Mucosa of descending colon (tissue), 3 donors: ENCODE data around the gene LRP1. TPM values are rescaled to one million over a fixed set of nuclear protein-coding genes. Genes with fewer than 3 reads are reported as not detected.
A peak's percentile ranks its signal among the peaks of the same experiment; 100 is the strongest.

ENCODE experiments used
- ATAC-seq: fragments of 200-7000 bp; cut with Tn5 transposase; one replicate; pipeline ENCODE4 v1.9.1; 2020; ENCODE audit warnings: mild to moderate bottlenecking, moderate library complexity
- DNase-seq, 3 donors: peaks; one replicate each; pipeline ENCODE4 v3.0.0-alpha.2; 2020
- H3K36me3 ChIP-seq: fragments of 200-600 bp; one replicate; pipeline ENCODE4 v1.8.0; 2021; ENCODE audit warnings: low read depth, mild to moderate bottlenecking
- H3K4me1 ChIP-seq: fragments of 200-600 bp; one replicate; pipeline ENCODE4 v1.8.0; 2021; ENCODE audit warnings: low read depth, mild to moderate bottlenecking
- H3K4me3 ChIP-seq: fragments of 200-600 bp; one replicate; pipeline ENCODE4 v1.8.0; 2021; ENCODE audit warnings: mild to moderate bottlenecking
- H3K9me3 ChIP-seq: fragments of 200-600 bp; one replicate; pipeline ENCODE4 v1.8.0; 2021; ENCODE audit warnings: mild to moderate bottlenecking
- CTCF ChIP-seq: fragments of 200-600 bp; IDR thresholded peaks from one replicate; pipeline ENCODE4 v1.8.0; 2022; ENCODE audit warnings: antibody characterized with exemption, mild to moderate bottlenecking
- intact Hi-C, 2 donors: fragments of 100-400 bp; cut with DNase I in 1 of 2; cut with micrococcal nuclease in 1 of 2; formaldehyde crosslinking; loops; one replicate each; pipeline versions ENCODE4 v1.11.0 to v1.11.1; 2022; cut with DNase I, micrococcal nuclease
- total RNA-seq, 3 donors: library from RNA; stranded (reverse); fragmentation: NEBNext Ultra II Directional in 2 of 3; extraction: Animal tissue kit (Norgen Biotek cat#: 25700) in 2 of 3; gene quantifications; one replicate each; pipeline versions ENCODE4 v1.2.1 to v1.2.4, GENCODE V29; 2021 to 2023
- donor health status: DM: no; HTN: no; CAD: no; lungs with moderate emphysema.
- donor health status: DM: no; HTN: no; CAD: no.
- donor health status: DM: no; HTN: yes; CAD: no.

The LRP1 gene
- total RNA-seq, 3 donors from 2014 or later = 128 to 223 (median 148) TPM

GRCh38 chr12:57222286-57223190 lies 94.3 kb downstream of the LRP1 start:
- H3K4me3 ChIP-seq = no peak overlapping the region
- peaks cover 16% of the 10 kb centered on the region for H3K4me1 ChIP-seq
- DNase-seq (no peak), ATAC-seq (no peak)
- H3K9me3 ChIP-seq = no peaks in the 10 kb centered on the region
- intact Hi-C loops = no loop called here
- H3K36me3 ChIP-seq = no peaks in the 10 kb centered on the region
- no peak for TF ChIP-seq CTCF

- no peak overlapping the region for H3K4me3 ChIP-seq
- H3K36me3 ChIP-seq = no peaks in the 10 kb centered on the region
- no peak for TF ChIP-seq CTCF
- H3K9me3 ChIP-seq = no peaks in the 10 kb centered on the region
- ATAC-seq (no peak), DNase-seq (no peak)
- intact Hi-C loops = no loop called here
- H3K4me1 ChIP-seq = peaks cover 16% of the 10 kb centered on the region
Observed at GRCh38 chr12:57223191-57224165, 95.2 kb downstream of the LRP1 start.

- TF ChIP-seq CTCF = no peak
- no peak for DNase-seq
- H3K4me3 ChIP-seq = no peak overlapping the region
- no peak for ATAC-seq
- peaks cover 16% of the 10 kb centered on the region for H3K4me1 ChIP-seq
- H3K9me3 ChIP-seq = no peaks in the 10 kb centered on the region
- intact Hi-C loops = no loop called here
- no peaks in the 10 kb centered on the region for H3K36me3 ChIP-seq
Observed at GRCh38 chr12:57224278-57224972, 96.1 kb downstream of the LRP1 start.

- Histone ChIP-seq H3K9me3 (no peaks in the 10 kb centered on the region), H3K4me3 (no peak overlapping the region), H3K4me1 (peaks cover 18% of the 10 kb centered on the region), H3K36me3 (no peaks in the 10 kb centered on the region)
- DNase-seq = peak in 2 of 3 donors; percentile 69 to 83
- ATAC-seq = peak; percentile 81
- intact Hi-C loops = no loop called here
- TF ChIP-seq CTCF = peak; percentile 84
Observed at GRCh38 chr12:57224973-57225679, 96.8 kb downstream of the LRP1 start.
